NOMO-1 treated with DMSO at 0.1 percent for 48 hours (cell line): Measurements from ENCODE around the gene RTL10.

ENCODE experiments used
- DNase-seq: peaks from one replicate; lab custom pipeline; 2025; ENCODE audit not compliant: unreplicated experiment; lab: John Stamatoyannopoulos, UW

The RTL10 gene

DNA sequence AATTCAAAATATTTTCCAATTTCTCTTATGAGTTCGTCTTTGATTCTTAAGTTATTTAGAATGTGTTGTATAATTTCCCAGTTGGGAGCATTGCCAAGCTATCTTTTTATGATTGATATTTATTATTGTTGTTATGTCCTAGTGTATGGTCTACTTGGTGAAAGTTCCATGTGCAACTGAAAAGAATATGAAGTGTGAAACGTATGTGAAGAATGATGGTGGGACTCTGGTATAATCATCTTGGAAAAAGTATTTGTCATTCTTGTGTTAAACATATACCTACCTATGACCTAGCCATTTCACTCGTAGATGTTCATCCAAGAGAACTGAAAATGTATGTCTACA, 12.0 kb upstream of the RTL10 start:
- DNase-seq, result no peak

DNA sequence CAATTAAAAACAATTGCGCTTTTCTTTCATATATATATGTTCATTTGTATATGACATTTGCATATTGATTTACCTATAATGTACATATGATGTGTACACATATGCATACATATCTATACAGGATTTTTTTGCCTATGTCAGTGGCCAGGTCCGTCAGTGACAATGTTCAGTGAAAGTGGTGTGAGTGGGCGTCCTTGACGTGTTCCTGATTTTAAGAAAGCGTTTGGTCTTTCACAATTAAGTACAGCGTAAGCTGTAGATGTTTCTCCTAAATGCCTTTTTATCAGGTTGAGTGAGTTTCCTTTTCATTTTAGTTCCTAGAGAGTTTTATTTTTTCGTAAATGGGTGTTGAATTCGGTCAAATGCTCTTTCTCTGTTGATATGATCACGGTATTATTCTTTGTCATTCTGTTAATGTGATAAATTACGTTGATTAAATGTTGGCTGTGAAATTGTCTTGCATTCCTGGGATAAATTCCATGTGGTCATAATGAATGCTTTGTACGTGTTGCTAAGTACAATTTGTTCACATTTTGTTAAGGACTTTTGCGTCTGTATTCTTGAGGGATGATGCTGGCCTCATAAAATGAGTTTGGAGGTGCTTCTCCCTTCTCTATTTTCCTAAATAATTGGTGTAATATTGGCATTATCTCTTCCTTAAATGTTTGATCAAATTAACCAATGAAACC, 10.6 kb upstream of the RTL10 start:
- no peak for DNase-seq

DNA sequence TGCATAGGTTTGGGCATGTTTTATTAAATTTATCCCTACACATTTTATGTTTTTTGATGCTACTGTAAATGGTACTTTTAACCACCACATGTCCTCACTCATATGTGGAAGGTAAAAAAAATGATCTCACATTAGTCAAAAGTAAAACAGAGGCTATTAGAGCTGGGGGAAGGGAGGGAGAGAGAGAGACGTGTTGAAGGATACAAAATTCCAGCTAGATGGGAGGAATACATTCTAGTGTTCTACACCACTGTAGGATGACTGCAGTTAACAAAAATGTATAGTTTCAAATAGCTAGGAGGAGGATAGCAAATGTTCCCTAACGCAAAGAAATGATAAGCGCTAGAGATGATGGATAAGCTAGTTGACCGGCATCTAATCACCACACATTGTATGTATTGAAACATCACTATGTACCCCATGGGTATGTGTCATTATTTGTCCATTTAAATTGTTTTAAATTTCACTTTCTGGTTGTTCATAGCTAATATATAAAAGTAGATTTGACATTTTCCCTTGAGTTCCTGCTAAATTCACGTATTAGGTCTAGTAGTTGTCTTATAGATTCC, 9.9 kb upstream of the RTL10 start:
- DNase-seq, result no peak

DNA sequence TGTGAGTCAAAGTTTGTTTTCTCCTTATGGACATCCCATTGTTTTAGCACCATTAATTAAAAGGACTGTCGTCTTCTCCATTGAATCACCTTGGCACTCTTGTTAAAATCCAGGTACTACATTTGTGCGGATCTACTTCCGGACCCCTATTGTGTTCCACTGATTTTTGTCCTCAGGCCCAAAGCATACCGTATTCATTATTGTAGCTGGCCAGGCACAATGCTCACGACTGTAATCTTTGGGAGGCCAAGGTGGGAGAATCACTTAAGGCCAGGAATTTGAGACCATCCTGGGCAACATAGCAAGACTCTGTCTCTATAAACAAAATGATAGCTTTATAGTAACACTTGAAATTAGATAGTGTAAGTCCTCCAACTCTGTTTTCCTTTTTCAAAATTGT, 8.9 kb upstream of the RTL10 start:
- DNase-seq, result no peak

DNA sequence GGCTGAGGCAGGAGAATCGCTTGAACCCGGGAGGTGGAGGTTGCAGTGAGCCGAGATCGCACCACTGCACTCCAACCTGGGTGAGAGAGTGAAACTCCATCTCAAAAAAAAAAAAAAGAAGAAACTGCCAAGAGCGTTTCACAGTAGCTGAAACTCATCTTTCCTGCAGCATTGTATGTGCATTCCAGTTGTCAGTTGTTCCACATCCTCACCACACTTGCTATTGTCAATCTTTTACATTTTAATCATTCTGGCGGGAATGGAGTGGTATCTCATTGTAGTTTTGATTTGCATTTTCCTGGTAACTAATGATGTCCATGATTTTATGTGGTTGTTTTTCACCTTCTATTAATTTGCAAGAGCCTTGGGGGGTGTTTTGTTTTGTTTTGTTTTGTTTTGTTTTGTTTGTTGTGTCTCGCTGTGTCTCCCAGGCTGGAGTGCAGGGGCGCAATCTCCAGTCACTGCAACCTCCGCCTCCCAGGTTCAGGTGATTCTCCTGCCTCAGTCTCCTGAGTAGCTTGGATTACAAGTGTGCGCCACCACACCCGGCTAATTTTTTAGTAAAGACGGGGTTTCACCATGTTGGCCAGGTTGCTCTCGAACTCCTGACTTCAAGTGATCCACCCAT, 8.1 kb upstream of the RTL10 start:
- no peak for DNase-seq

DNA sequence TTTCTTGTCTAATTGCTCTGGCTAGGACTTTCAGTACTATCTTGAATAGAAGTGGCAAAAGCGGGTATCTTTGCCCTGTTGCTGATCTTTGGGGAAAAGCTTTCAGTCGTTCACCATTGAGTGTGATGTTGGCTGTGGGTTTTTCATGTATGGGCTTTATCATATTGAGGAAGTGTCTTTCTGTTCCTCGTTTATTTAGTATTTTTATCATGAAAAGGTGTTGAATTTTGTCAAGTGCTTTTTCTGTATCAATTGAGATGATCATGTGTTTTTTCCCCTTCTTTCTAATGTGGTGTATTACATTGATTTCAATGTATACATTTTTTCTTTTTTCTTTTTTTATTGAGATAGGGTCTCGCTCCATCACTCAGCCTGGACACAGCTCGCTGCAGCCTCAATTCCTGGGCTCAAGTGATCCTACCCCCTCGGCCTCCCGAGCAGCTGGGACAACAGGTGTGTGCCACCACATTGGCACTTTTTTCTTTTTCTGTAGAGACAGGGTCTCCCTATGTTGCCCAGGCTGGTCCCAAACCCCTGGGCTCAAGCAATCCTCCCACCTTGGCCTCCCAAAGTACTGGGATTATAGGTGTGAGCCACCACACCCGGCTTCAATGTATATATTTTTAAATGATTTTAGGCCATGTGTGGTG, 5.3 kb upstream of the RTL10 start:
- no peak for DNase-seq

DNA sequence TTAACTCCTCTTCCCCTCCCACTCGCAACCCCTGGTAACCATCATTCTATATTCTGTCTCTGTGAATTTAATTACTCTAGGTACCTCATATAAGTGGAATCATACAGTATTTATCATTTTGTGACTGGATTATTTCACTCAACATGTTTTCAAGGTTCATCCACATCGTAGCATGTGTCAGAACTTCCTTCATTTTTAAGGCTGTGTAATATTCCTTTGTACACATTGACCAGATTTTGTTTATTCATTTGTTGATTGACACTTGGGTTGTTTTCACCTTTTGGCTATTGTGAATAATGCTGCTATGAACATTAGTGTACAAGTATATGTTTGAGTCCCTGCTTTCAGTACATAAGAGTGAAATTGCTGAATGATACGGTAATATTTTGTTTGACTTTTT, 2.7 kb upstream of the RTL10 start:
- DNase-seq, result no peak

DNA sequence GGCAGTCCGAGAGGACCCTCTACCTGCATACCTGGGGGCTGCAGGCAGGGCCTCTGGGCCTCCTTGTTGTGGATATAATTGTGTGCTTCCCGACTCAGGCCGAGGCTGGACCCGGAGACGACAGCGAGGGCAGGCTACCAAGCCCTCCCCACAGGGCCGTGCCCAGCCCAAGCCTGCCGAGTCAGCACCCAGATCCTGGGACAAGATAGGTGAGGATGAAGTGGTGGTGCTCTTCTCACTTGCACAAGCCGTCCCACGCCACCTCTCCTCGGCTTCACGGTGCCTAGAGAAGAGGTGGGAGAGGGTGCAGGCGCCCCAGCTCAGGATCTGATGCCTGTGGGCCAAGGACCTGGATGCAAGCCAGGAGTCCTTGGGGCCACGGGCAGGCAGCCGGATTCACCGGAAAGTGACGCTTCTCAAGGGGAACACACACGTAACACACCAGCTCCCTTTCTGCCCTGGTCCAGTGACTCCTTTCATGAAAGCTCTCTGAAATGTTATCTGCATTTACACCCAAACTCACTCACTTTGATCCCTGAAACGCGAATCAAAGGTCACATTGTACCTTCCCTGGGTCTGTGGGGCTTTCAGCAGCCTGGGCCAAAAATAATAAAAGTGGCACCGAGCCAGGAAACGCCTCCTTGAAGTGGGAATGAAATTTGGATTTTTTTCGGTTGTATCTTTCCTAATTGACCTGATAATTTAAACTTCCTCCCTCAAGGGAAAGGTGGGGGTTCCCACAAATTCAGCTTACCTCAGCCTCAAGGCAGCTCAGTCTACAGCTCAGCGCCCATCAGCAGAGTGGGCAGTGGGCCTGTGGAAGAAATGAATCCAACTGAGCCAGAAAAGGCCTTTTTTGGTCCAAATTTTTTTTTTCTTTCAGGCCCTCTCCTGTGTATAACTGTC, 1.1 kb upstream of the RTL10 start:
- DNase-seq, result peak; percentile 48

DNA sequence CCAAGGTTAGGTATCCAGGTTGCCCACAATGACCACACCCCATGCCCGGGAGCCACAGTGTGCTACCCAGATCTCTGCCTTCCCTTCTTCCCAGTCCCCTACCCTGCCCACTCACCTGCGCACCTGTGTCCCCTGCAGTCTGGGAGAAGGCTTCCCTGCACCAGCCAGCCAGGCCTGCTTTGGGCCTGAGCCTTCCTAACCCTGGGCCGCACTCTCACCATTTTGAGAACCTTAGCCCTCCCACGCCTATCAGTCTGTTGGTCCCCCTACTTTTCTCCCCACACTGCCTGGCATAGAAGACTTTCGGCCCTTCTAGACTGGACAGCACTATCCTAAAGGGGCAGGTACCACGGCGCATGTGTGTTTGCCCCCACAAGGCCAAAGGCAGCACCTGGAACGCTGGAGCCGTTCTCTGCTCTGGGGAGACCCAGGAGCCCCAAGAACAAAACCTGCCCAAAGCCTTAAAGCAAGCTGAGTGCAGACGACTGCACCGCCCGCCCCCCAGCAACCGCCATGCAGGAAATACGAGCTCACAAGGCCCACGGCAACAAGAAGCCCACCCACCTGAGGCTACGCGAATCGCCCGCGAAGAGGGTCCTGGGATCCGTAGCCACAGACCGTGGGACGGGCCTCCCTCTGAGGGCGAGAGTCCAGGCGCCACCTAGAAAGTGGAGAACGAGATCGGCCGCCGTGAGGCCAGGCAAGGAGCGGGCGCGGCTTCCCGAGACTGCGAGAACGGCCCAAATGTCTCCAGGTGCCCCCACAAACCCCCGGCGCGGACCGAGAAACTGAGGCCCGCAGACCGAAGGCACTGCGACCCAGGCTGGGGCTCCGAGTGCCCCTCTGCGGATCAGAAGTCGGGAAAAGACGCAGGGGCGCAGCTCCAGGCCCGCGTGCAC, 546 bp downstream of the RTL10 start:
- peak; percentile 22 for DNase-seq

DNA sequence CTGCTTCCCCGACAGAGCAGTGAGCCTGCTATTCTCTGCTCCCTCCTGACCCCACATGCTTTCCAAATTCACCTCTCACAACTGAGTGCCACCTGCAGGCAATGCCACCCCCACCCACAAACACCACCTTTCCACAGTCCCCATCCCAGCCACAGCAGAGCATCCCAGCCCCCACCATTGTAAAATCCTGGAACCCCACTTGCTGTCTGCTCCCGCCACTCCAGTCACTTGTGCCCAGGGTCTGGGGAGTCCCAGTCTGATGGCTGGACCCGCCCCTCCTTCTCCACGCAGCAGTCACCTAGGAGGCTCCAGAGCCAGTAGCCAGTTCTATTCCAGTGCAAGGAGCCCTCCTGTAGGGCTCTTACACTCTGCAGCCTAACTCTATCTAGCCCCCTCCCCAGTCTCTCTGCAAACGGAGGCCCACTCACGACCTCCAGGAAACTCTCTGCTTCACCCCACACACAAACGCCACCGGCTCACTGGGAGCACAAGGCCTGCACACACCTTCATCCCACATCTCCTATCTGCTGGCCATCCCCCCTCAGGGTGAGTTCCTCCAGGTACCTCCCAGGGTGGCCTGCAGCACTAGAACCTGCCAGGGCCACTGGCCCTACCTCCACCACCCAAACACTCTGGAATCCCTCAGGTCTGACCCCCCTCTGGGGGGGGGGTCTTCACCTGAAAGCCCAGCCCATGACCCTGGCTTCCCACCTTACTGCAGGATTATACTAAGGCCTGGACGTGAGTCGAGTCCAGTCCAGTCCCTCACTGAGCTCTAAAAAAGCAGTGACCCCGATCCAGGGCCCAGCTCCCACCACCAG, 1.4 kb downstream of the RTL10 start:
- no peak for DNase-seq

DNA sequence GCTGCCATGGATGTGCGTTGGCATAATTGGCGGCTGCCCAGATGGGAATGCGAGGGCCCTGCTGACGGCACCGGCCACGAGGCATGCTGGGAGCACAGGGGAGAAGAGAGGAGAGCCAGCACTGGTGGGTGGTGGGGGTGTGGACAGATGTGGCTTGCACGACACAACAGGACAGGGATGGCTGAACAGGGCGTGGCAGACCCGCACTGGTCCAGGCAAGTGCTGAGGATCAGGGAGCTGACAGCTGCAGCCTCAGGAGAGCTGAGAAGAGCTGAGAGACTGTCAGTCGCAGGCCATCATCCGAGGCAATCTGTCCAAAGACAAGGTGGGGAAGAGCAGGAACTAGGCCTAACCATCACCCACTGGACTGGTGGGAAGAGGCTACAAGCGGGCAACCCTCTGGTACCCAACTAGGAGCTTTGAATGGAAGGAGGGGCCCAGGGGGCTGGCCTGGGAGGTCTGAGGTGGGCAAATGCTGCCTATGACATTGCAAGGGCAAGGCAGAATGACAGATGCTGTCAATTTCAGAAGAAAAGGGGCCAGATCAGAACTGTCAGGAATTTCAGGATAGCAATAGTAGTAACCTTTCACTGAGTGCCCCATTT, 2.4 kb downstream of the RTL10 start:
- DNase-seq, result no peak

DNA sequence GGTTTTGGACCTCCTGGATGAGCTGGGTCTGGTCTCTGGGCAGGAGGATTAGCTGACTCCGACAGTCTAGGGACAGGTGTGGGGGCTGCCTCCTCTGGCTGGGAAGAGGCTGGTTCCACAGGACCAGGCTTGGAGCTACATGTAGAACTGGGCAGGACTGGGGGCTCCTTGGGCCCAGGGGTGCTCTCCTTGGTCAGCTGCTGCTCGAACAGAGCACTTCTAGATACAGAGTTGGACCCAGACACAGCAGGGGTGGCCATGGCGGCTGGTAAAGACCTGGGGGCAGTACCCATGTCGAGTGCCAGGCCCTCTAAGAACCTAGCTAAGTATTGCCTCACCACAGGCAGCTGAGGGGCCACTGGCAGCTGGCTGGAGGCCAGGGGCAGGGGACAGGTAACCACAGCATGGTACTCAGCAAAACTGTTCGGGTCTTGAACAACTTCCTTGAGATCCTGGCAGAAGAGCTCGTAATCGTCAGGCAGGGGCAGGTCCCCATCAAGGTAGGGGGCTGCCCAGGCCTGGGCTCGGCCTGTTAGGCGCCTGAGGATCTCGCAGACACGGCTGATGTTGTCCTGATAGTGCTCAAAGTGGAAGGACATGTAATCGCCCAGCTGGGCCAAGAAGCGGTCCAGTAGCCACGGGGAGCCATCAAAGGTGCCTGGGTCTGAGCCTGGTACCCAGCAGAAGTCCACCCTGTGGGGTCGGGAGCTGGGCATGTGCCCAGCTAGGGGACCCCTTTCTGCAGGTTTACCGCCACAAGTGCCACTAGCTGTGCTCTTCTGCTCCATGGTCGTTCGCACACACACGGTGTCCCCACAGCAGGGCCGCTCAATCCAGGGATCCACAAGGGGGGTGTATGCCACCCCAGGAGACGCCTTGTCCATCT, 3.1 kb downstream of the RTL10 start:
- no peak for DNase-seq

DNA sequence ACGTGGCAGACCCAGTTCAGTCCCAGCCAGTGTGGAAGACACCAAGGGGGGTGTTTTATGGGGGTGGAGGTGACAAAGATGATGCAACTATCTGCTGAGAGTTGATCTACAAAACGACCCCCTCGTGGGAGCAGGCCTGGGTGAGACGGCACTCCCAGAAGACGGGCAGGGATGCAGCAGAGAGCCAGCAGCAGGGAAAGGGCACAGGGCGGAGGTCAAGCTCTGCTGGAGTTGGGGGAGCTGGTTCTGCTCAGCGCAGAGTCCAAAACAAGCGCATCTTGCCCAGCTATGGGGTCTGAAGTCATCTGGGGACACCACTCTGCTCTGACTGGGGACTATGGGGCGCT, 3.9 kb downstream of the RTL10 start:
- DNase-seq, result no peak

DNA sequence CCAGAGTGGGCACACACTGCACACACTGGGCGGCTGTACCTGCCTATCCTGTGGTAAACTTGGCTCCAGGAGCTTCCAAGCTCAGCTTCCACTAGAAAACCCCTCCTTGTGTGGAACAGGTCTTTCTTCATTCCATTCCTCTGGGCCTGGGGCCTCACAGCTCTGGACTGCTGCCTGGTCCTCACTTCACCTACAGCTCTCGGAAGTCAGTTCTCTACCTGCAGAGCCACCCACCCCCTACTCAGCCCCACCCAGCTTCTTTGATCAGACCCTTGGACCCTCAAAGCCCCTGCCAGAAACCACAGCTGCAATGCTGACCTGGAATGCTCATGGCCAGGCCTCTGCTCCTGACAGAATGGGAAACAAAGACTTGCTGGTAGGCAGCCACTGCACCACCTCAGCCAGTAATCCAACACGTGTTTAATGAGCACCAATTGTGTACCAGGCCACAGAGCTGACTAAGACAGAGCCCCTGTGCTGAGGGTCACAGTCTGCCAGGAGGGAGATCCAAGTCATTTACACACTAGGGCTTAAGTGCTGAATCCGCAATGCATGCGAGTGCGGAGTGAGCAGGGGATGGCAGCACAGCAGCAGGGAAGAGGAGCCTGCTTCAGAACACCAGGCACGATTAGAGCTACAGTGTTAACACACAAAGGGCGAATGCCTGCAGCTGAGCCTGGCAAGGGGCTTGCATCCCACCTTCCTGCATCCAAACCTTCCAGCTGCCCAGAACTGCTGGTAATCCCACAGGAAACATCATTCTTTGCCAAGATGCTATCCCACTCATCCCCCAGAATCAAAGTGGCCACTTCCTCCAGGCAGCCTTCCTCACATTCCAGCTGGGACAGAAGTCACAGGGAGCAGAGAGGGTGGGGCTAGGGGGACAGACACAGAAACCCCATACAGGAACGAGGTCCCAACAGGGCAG, 4.6 kb downstream of the RTL10 start:
- DNase-seq, result no peak

DNA sequence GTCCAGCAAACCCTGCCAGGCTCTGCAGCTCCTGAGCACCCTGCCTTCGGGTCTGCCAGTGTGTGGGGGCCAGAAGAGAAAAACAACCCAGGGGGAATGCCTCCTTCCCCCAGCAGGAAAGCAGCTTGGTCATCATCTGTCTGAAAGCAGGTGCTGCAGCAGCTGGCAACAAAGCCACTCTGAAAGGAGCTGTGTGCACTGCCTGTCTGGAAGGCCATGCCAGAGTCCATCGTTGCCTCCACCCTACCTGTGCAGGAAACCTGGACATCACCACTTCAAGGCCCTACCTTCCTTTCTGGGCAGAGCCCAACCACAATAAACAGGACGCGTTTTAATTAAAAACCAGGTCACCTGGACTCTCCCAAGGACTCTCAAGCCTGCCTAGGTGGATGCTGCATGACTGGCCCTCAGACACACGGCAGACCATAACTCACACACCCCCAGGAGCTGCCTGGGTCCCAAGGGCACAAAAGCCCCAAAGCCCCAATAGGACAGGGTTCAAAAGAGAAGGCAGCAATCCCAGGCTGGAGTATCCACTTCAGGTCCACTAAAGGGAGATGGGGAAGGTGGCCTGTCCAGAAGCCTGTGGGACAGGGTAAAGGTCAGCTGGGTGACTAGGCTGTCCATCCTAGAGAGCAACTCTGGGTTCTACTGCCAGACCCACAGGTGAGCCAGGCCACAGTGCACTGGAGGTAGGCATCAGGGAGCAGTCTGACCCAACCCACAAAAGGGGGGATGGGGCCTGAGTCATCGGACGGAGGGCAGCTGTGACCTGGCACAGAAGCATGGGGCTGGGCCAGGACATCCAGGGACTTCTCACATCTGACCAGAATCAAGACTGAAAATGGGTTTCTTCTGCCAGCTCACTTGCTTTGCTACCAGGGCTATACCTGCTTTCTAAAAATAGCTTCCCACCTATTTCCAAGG, 6.1 kb downstream of the RTL10 start:
- no peak for DNase-seq

DNA sequence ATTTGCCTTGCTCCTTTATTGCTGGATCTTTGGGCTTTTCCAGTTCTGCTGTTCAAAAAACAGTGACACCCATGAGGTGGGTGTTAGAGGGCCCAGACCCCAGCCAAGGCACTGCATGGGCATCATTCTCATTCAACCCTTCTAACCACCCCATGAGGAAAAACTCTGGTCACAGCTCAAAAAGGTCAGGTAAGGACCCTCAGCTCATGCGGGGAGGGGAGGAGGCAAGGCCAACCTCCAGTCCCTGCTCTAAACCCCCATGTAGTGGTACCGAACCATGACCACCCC, 7.4 kb downstream of the RTL10 start:
- DNase-seq, result no peak
